GM23338 (cell line): ENCODE data around the gene SEPTIN8. TPM values are rescaled to one million over a fixed set of nuclear protein-coding genes. Genes with fewer than 3 reads are reported as not detected.

ENCODE experiments used
- ATAC-seq: fragments of 200-7000 bp; cut with Tn5 transposase; 3 replicates; pipeline ENCODE4 v1.9.1; 2020
- DNase-seq: peaks from one replicate; pipeline ENCODE4 v3.0.0-alpha.2; 2015; ENCODE audit warnings: low spot score
- H2AFZ ChIP-seq: fragments of 200-600 bp; sonication (generic); 2 replicates; pipeline ENCODE4 v1.8.0; 2016; ENCODE audit warnings: antibody characterized with exemption, mild to moderate bottlenecking, moderate library complexity
- H3F3A ChIP-seq: fragments of 200-600 bp; sonication (generic); replicated peaks from 2 replicates; pipeline ENCODE4 v1.8.0; 2017; ENCODE audit warnings: antibody characterized with exemption, mixed run types, low read depth
- H3K27ac ChIP-seq: fragments of 200-600 bp; sonication (generic); 2 replicates; pipeline ENCODE4 v1.6.1; 2016; ENCODE audit warnings: low read depth
- H3K27me3 ChIP-seq: fragments of 200-600 bp; sonication (generic); 2 replicates; pipeline ENCODE4 v1.8.0; 2016; ENCODE audit warnings: mild to moderate bottlenecking, mixed run types, moderate library complexity; ENCODE audit not compliant: insufficient read depth
- H3K36me3 ChIP-seq: fragments of 200-600 bp; sonication (generic); 2 replicates; pipeline ENCODE4 v1.8.0; 2016; ENCODE audit warnings: mild to moderate bottlenecking; ENCODE audit not compliant: insufficient read depth
- H3K4me1 ChIP-seq: fragments of 200-600 bp; sonication (generic); 2 replicates; pipeline ENCODE4 v1.8.0; 2016; ENCODE audit warnings: mild to moderate bottlenecking, moderate library complexity; ENCODE audit not compliant: insufficient read depth
- H3K4me2 ChIP-seq: fragments of 200-600 bp; sonication (generic); 2 replicates; pipeline ENCODE4 v1.7.1; 2017; ENCODE audit warnings: mixed run types
- H3K4me3 ChIP-seq: fragments of 200-600 bp; sonication (generic); 2 replicates; pipeline ENCODE4 v1.6.1; 2016; ENCODE audit warnings: mixed run types
- H3K79me2 ChIP-seq: fragments of 200-600 bp; sonication (generic); replicated peaks from 2 replicates; pipeline ENCODE4 v1.8.0; 2017; ENCODE audit warnings: mild to moderate bottlenecking; ENCODE audit not compliant: insufficient read depth
- H3K9me2 ChIP-seq: fragments of 200-600 bp; sonication (generic); 2 replicates; pipeline ENCODE4 v1.8.0; 2017; ENCODE audit not compliant: insufficient read depth
- H4K20me1 ChIP-seq: fragments of 200-600 bp; sonication (generic); replicated peaks from 2 replicates; pipeline ENCODE4 v1.8.0; 2017; ENCODE audit warnings: mild to moderate bottlenecking; ENCODE audit not compliant: insufficient read depth
- H3K27ac Mint-ChIP-seq: 2 replicates; pipeline ENCODE4 v1.8.0; 2020; ENCODE audit warnings: inconsistent platforms, mild to moderate bottlenecking, moderate library complexity, mixed read lengths
- H3K27me3 Mint-ChIP-seq: 3 replicates; pipeline ENCODE4 v1.8.0; 2022; ENCODE audit warnings: low read depth, mild to moderate bottlenecking, moderate library complexity, mixed read lengths, inconsistent platforms; ENCODE audit not compliant: insufficient read depth, poor library complexity
- H3K36me3 Mint-ChIP-seq: 3 replicates; pipeline ENCODE4 v1.8.0; 2021; ENCODE audit warnings: low read depth, mild to moderate bottlenecking, inconsistent platforms, moderate library complexity, mixed read lengths
- H3K4me1 Mint-ChIP-seq: 3 replicates; pipeline ENCODE4 v1.8.0; 2020; ENCODE audit warnings: mild to moderate bottlenecking, inconsistent platforms, mixed read lengths
- H3K4me3 Mint-ChIP-seq: 3 replicates; pipeline ENCODE4 v1.8.0; 2021; ENCODE audit warnings: moderate library complexity, mild to moderate bottlenecking, inconsistent platforms, mixed read lengths
- H3K9me3 Mint-ChIP-seq: 3 replicates; pipeline ENCODE4 v1.8.0; 2020; ENCODE audit warnings: moderate library complexity, mild to moderate bottlenecking, inconsistent platforms, mixed read lengths
- CREB1 ChIP-seq: fragments of 250-450 bp; sonication (Bioruptor Pico); IDR thresholded peaks from 2 replicates; pipeline ENCODE4 v1.5.0; 2020; ENCODE audit warnings: low read depth, mild to moderate bottlenecking, moderate library complexity
- EZH2 ChIP-seq: fragments of 200-600 bp; sonication (generic); IDR thresholded peaks from one replicate; pipeline ENCODE4 v1.8.0; 2017; ENCODE audit warnings: antibody characterized with exemption, mild to moderate bottlenecking, low read depth; ENCODE audit not compliant: unreplicated experiment
- JUNB ChIP-seq: IDR thresholded peaks from one replicate; pipeline ENCODE4 v1.6.1; 2016; ENCODE audit warnings: antibody characterized with exemption; ENCODE audit not compliant: unreplicated experiment
- NANOG ChIP-seq: IDR thresholded peaks from 2 replicates; pipeline ENCODE4 v1.6.1; 2016; ENCODE audit warnings: antibody characterized with exemption, borderline replicate concordance
- POLR2AphosphoS5 ChIP-seq: IDR thresholded peaks from 2 replicates; pipeline ENCODE4 v1.6.1; 2016; ENCODE audit warnings: antibody characterized with exemption, low read depth
- STAT1 ChIP-seq: IDR thresholded peaks from one replicate; pipeline ENCODE4 v1.6.1; 2016; ENCODE audit warnings: antibody characterized with exemption; ENCODE audit not compliant: unreplicated experiment
- ZNF114 ChIP-seq: fragments of 250-450 bp; sonication (Bioruptor Pico); IDR thresholded peaks from 2 replicates; pipeline ENCODE4 v1.5.0; 2020; ENCODE audit warnings: mild to moderate bottlenecking, moderate library complexity
- ZNF331 ChIP-seq: fragments of 250-450 bp; sonication (Bioruptor Pico); IDR thresholded peaks from 2 replicates; pipeline ENCODE4 v1.5.0; 2020; ENCODE audit warnings: low read depth, mild to moderate bottlenecking, moderate library complexity
- polyA plus RNA-seq: library from polyadenylated mRNA; unstranded; fragments of >200 nt; fragmentation: Nextera tagmentation; extraction: Ambion mirVana; gene quantifications from 2 replicates; pipeline ENCODE4 v1.2.1, GENCODE V29; 2016
- total RNA-seq: library from RNA; depleted of rRNA; stranded (reverse); fragments of >200 nt; shearing (Covaris generic); gene quantifications from 2 replicates; pipeline ENCODE4 v1.2.3, GENCODE V29; 2014
- TF ChIP-seq, protein P1 (sequence below): IDR thresholded peaks from 2 replicates; pipeline ENCODE4 v1.6.1; 2016; ENCODE audit warnings: antibody characterized with exemption
- TF ChIP-seq, protein P2 (sequence below), 2 experiments: fragments of 200-600 bp in 1 of 2; sonication (generic) in 1 of 2; conservative IDR thresholded peaks; 2 replicates each; pipeline versions ENCODE4 v1.5.1 to v1.6.1; 2016 to 2017; ENCODE audit warnings: antibody characterized with exemption in 2 of 2, low read depth in 2 of 2, mild to moderate bottlenecking in 2 of 2, moderate library complexity in 1 of 2
- TF ChIP-seq, protein P3 (sequence below): fragments of 250-450 bp; sonication (Bioruptor Pico); IDR thresholded peaks from 2 replicates; pipeline ENCODE4 v1.5.0; 2020; ENCODE audit warnings: mild to moderate bottlenecking, moderate library complexity

SEPTIN8 gene
- total and polyA plus RNA-seq, 2 experiments from 2014 or later, result 8.8 to 45.0 TPM

DNA sequence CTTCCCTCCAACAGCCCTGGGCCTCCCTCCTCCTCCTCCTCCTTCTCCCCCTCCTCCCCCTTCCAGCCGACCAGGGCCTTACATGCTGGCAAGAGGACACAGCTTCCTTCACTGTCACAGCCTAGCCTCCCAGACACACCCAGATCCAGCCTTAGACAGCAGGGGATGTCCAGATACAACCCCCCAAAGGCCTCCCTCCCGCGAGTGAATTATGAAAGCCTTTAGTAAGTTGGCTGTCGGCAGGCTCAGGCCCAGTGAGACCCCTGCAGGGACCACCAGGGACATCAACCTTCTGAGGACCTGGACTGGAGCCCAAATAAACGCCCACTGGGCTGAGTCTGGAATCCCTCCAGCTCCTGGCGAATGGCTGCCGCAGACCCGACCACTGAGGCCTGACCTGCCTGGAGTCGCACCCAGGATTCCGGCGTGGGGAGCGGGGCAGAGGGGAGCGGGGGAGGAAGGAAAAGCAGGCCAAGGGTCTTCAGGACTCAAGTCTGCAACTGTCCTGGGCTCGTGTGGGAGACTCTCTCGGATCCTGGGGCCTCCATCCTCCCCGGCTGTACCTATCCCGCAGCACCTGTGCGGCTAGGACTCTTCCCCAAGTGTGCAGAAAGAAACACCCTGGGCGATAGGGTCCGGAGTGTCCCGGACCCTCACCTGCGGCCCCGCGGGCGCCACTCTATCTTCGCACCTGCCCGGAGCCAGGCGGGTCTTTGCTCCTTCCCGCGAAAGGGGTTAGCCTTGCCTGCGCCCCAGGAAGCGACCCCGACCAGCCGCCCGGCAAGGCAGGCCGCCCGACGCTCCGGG lies 705 bp downstream of the SEPTIN8 start (continued):
- TF ChIP-seq, protein P1, sequence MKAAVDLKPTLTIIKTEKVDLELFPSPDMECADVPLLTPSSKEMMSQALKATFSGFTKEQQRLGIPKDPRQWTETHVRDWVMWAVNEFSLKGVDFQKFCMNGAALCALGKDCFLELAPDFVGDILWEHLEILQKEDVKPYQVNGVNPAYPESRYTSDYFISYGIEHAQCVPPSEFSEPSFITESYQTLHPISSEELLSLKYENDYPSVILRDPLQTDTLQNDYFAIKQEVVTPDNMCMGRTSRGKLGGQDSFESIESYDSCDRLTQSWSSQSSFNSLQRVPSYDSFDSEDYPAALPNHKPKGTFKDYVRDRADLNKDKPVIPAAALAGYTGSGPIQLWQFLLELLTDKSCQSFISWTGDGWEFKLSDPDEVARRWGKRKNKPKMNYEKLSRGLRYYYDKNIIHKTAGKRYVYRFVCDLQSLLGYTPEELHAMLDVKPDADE, result no peak
- TF ChIP-seq NANOG, result no peak
- TF ChIP-seq EZH2, result peak; percentile 29

DNA sequence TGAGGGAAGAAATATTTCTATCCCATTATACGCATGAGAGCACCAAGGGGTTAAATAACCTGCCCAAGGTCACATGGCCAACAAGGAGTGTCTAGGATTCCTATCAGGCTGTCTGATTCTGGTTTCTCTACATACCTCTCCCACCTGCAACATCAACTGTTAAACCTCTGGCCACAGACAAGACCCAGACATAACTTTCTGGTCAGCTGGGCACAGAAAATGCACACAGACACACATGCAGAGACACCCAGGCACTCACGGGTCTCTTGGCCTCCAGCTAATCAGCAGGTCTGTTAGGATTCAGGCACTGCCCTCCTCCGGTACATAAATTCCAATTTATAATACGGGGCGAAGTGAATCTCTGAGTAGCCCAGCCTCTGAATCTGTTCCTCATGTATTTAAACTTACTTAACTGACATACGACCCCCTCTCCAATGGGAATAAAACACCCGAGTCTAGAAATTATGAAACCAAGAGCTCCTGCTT lies 1.5 kb downstream of the SEPTIN8 start:
- no peak overlapping the region for H3K27ac ChIP-seq
- Mint-ChIP-seq H3K36me3 (no peaks in the 10 kb centered on the region; the same call in 2 of the 3 replicates), H3K9me3 (no peaks in the 10 kb centered on the region), H3K4me3 (peak overlapping the region; percentile 76; the same call in 2 of the 3 replicates), H3K27me3 (peaks cover 32% of the 10 kb centered on the region), H3K27ac (no peak overlapping the region), H3K4me1 (peaks cover 40% of the 10 kb centered on the region)
- H4K20me1 ChIP-seq, result 0 out of 2 replicates have a peak, but pooled peaks cover 4% of the 10 kb centered on the region
- H3K79me2 ChIP-seq, result no peaks in the 10 kb centered on the region; the same call in 1 of the 2 replicates
- H3K9me2 ChIP-seq, result peaks cover 2% of the 10 kb centered on the region; the same call in 1 of the 2 replicates
- H3K36me3 ChIP-seq, result no peaks in the 10 kb centered on the region
- no peak overlapping the region for H2AFZ ChIP-seq
- peaks cover 50% of the 10 kb centered on the region for H3K27me3 ChIP-seq
- H3F3A ChIP-seq, result no peaks in the 10 kb centered on the region
- peak overlapping the region; percentile 89 for H3K4me3 ChIP-seq
- H3K4me2 ChIP-seq, result peak overlapping the region; percentile 89
- ATAC-seq (no peak), DNase-seq (no peak)
- peaks cover 25% of the 10 kb centered on the region for H3K4me1 ChIP-seq
- TF ChIP-seq STAT1, result no peak
- TF ChIP-seq, protein P2, sequence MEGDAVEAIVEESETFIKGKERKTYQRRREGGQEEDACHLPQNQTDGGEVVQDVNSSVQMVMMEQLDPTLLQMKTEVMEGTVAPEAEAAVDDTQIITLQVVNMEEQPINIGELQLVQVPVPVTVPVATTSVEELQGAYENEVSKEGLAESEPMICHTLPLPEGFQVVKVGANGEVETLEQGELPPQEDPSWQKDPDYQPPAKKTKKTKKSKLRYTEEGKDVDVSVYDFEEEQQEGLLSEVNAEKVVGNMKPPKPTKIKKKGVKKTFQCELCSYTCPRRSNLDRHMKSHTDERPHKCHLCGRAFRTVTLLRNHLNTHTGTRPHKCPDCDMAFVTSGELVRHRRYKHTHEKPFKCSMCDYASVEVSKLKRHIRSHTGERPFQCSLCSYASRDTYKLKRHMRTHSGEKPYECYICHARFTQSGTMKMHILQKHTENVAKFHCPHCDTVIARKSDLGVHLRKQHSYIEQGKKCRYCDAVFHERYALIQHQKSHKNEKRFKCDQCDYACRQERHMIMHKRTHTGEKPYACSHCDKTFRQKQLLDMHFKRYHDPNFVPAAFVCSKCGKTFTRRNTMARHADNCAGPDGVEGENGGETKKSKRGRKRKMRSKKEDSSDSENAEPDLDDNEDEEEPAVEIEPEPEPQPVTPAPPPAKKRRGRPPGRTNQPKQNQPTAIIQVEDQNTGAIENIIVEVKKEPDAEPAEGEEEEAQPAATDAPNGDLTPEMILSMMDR (conservative IDR thresholded peaks at IDR 0.05; ENCODE audit: low read depth in 2 of 2), result no peak
- no peak for TF ChIP-seq NANOG
- TF ChIP-seq POLR2AphosphoS5, result no peak
- TF ChIP-seq JUNB, result no peak
- TF ChIP-seq, protein P3, sequence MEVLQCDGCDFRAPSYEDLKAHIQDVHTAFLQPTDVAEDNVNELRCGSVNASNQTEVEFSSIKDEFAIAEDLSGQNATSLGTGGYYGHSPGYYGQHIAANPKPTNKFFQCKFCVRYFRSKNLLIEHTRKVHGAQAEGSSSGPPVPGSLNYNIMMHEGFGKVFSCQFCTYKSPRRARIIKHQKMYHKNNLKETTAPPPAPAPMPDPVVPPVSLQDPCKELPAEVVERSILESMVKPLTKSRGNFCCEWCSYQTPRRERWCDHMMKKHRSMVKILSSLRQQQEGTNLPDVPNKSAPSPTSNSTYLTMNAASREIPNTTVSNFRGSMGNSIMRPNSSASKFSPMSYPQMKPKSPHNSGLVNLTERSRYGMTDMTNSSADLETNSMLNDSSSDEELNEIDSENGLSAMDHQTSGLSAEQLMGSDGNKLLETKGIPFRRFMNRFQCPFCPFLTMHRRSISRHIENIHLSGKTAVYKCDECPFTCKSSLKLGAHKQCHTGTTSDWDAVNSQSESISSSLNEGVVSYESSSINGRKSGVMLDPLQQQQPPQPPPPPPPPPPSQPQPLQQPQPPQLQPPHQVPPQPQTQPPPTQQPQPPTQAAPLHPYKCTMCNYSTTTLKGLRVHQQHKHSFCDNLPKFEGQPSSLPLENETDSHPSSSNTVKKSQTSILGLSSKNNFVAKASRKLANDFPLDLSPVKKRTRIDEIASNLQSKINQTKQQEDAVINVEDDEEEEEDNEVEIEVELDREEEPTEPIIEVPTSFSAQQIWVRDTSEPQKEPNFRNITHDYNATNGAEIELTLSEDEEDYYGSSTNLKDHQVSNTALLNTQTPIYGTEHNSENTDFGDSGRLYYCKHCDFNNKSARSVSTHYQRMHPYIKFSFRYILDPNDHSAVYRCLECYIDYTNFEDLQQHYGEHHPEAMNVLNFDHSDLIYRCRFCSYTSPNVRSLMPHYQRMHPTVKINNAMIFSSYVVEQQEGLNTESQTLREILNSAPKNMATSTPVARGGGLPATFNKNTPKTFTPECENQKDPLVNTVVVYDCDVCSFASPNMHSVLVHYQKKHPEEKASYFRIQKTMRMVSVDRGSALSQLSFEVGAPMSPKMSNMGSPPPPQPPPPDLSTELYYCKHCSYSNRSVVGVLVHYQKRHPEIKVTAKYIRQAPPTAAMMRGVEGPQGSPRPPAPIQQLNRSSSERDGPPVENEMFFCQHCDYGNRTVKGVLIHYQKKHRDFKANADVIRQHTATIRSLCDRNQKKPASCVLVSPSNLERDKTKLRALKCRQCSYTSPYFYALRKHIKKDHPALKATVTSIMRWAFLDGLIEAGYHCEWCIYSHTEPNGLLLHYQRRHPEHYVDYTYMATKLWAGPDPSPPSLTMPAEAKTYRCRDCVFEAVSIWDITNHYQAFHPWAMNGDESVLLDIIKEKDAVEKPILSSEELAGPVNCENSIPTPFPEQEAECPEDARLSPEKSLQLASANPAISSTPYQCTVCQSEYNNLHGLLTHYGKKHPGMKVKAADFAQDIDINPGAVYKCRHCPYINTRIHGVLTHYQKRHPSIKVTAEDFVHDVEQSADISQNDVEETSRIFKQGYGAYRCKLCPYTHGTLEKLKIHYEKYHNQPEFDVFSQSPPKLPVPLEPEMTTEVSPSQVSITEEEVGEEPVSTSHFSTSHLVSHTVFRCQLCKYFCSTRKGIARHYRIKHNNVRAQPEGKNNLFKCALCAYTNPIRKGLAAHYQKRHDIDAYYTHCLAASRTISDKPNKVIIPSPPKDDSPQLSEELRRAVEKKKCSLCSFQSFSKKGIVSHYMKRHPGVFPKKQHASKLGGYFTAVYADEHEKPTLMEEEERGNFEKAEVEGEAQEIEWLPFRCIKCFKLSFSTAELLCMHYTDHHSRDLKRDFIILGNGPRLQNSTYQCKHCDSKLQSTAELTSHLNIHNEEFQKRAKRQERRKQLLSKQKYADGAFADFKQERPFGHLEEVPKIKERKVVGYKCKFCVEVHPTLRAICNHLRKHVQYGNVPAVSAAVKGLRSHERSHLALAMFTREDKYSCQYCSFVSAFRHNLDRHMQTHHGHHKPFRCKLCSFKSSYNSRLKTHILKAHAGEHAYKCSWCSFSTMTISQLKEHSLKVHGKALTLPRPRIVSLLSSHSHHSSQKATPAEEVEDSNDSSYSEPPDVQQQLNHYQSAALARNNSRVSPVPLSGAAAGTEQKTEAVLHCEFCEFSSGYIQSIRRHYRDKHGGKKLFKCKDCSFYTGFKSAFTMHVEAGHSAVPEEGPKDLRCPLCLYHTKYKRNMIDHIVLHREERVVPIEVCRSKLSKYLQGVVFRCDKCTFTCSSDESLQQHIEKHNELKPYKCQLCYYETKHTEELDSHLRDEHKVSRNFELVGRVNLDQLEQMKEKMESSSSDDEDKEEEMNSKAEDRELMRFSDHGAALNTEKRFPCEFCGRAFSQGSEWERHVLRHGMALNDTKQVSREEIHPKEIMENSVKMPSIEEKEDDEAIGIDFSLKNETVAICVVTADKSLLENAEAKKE, result no peak
- TF ChIP-seq ZNF331 (CRISPR knock-in tag), result no peak
- no peak for TF ChIP-seq EZH2
- no peak for TF ChIP-seq ZNF114 (CRISPR knock-in tag)
- TF ChIP-seq CREB1, result no peak
- TF ChIP-seq, protein P1, result no peak
